B cell (primary cell): ENCODE data around the gene SLC4A4. TPM values are rescaled to one million over a fixed set of nuclear protein-coding genes. Genes with fewer than 3 reads are reported as not detected.

Source experiments
- ATAC-seq: fragments of 200-7000 bp; cut with Tn5 transposase; one replicate; pipeline ENCODE4 v1.10.0; 2021; ENCODE audit warnings: low read depth, mild to moderate bottlenecking, moderate number of reproducible peaks, moderate library complexity
- CTCF ChIA-PET: fragments of 350-600 bp; sonication (Branson Sonifier 250); formaldehyde crosslinking; loops from one replicate; lab custom pipeline; 2021; ENCODE audit warnings: antibody characterized with exemption, inconsistent platforms; lab: Charles Lee
- POLR2A ChIA-PET: fragments of 350-600 bp; sonication (Branson Sonifier 250); formaldehyde crosslinking; loops from one replicate; lab custom pipeline; 2021; ENCODE audit warnings: antibody characterized with exemption; lab: Charles Lee
- DNase-seq: peaks from one replicate; pipeline ENCODE4 v3.0.0; 2013
- H2AFZ ChIP-seq: 2 replicates; pipeline ENCODE4 v1.6.1; 2012; ENCODE audit warnings: mild to moderate bottlenecking, low read depth, low read length; ENCODE audit not compliant: insufficient read depth, poor library complexity, severe bottlenecking
- H3K27ac ChIP-seq, 2 donors: 1 replicate in 1 of 2; 2 replicates in 1 of 2; pipeline ENCODE4 v1.5.1; 2012 to 2013; ENCODE audit warnings: low read length in 2 of 2, mild to moderate bottlenecking in 2 of 2, moderate library complexity in 1 of 2
- H3K27me3 ChIP-seq, 4 experiments: fragments of 200-600 bp in 1 of 4; sonication (generic) in 1 of 4; replicated peaks in 1 of 4; 1 replicate in 2 of 4; 2 replicates in 2 of 4; pipeline versions ENCODE4 v1.6.1 to v1.7.0; 2013 to 2016; ENCODE audit warnings: low read length in 3 of 4, mild to moderate bottlenecking in 2 of 4, mixed read lengths in 1 of 4, moderate library complexity in 1 of 4; ENCODE audit not compliant: insufficient read depth in 4 of 4, control insufficient read depth in 3 of 4; ENCODE audit errors: control extremely low read depth in 1 of 4
- H3K36me3 ChIP-seq, 2 experiments: replicated peaks in 1 of 2; 1 replicate in 1 of 2; 2 replicates in 1 of 2; pipeline versions ENCODE4 v1.6.1 to v1.7.1; 2013; ENCODE audit warnings: low read length in 1 of 2; ENCODE audit not compliant: insufficient read depth in 2 of 2, control insufficient read depth in 1 of 2; ENCODE audit errors: control extremely low read depth in 1 of 2, extremely low read depth in 1 of 2
- H3K4me1 ChIP-seq, 2 donors: fragments of 200-600 bp in 1 of 2; sonication (generic) in 1 of 2; 1 replicate in 1 of 2; 2 replicates in 1 of 2; pipeline versions ENCODE4 v1.5.1 to v1.6.1; 2013 to 2017; ENCODE audit warnings: low read length in 2 of 2; ENCODE audit not compliant: control insufficient read depth in 2 of 2, insufficient read depth in 2 of 2
- H3K4me2 ChIP-seq: replicated peaks from 2 replicates; pipeline ENCODE3; 2012; ENCODE audit warnings: mild to moderate bottlenecking, low read depth, low read length; ENCODE audit not compliant: poor library complexity, severe bottlenecking
- H3K4me3 ChIP-seq, 5 experiments: fragments of 200-600 bp in 1 of 5; sonication (generic) in 1 of 5; 1 replicate in 3 of 5; 2 replicates in 2 of 5; pipeline versions ENCODE4 v1.5.1 to v1.7.0; 2011 to 2016; ENCODE audit warnings: low read length in 4 of 5, mild to moderate bottlenecking in 4 of 5, low read depth in 2 of 5, control low read depth in 1 of 5, moderate library complexity in 1 of 5; ENCODE audit not compliant: insufficient read depth in 1 of 5; ENCODE audit errors: control extremely low read depth in 1 of 5, extremely low read depth in 1 of 5
- H3K79me2 ChIP-seq: fragments of 200-600 bp; sonication (generic); one replicate; pipeline ENCODE4 v1.6.0; 2016; ENCODE audit warnings: low read length; ENCODE audit not compliant: control insufficient read depth, insufficient read depth
- H3K9ac ChIP-seq: fragments of 200-600 bp; sonication (generic); 2 replicates; pipeline ENCODE4 v1.6.1; 2017; ENCODE audit warnings: mild to moderate bottlenecking, low read length, moderate library complexity
- H3K9me3 ChIP-seq, 3 donors: one replicate each; pipeline versions ENCODE4 v1.6.1 to v1.7.1; 2013; ENCODE audit warnings: low read length in 2 of 3; ENCODE audit not compliant: control insufficient read depth in 2 of 3, insufficient read depth in 1 of 3; ENCODE audit errors: control extremely low read depth in 1 of 3
- H4K20me1 ChIP-seq: 2 replicates; pipeline ENCODE4 v1.6.0; 2012; ENCODE audit warnings: mild to moderate bottlenecking, low read length; ENCODE audit not compliant: insufficient read depth, control insufficient read depth, poor library complexity, severe bottlenecking
- H3K27ac Mint-ChIP-seq: one replicate; pipeline ENCODE4 v1.8.0; 2021; ENCODE audit warnings: mixed read lengths
- H3K27me3 Mint-ChIP-seq: one replicate; pipeline ENCODE4 v1.8.0; 2021; ENCODE audit warnings: mixed read lengths
- H3K4me1 Mint-ChIP-seq: one replicate; pipeline ENCODE4 v1.8.0; 2021; ENCODE audit warnings: mixed read lengths
- H3K4me3 Mint-ChIP-seq: one replicate; pipeline ENCODE4 v1.8.0; 2021; ENCODE audit warnings: mixed read lengths
- H3K9me3 Mint-ChIP-seq: one replicate; pipeline ENCODE4 v1.8.0; 2022; ENCODE audit warnings: mixed read lengths; ENCODE audit not compliant: insufficient read depth
- EZH2 ChIP-seq: IDR thresholded peaks from 2 replicates; pipeline ENCODE4 v1.6.1; 2012; ENCODE audit warnings: borderline replicate concordance, low read depth, mild to moderate bottlenecking, moderate library complexity, low read length; ENCODE audit not compliant: insufficient read depth, poor library complexity, severe bottlenecking
- WGBS: methylation state at CpG from one replicate; pipeline ENCODE4 v1.1.5; 2013; ENCODE audit warnings: missing lambda C conversion rate; ENCODE audit not compliant: insufficient coverage; 5-methylcytosine and 5-hydroxymethylcytosine counted together
- intact Hi-C: fragments of 100-400 bp; cut with micrococcal nuclease; formaldehyde crosslinking; loops from one replicate; pipeline ENCODE4 v1.10.0; 2022
- polyA plus RNA-seq: library from polyadenylated mRNA; depleted of rRNA; stranded (reverse); fragments of >200 nt; gene quantifications from 2 replicates; pipeline ENCODE4 v1.2.3, GENCODE V29; 2012
- total RNA-seq, 2 donors: library from RNA; stranded (reverse); fragments of 120-200 nt in 1 of 2; gene quantifications; 1 replicate in 1 of 2; 2 replicates in 1 of 2; pipeline versions ENCODE4 v1.2.3 to v1.2.4, GENCODE V29; 2013 to 2022
- TF ChIP-seq, protein P1 (sequence below): fragments of 200-600 bp; IDR thresholded peaks from one replicate; pipeline ENCODE4 v1.8.0; 2022; ENCODE audit warnings: antibody characterized with exemption, mild to moderate bottlenecking

Gene SLC4A4
- total and polyA plus RNA-seq, 2 donors (not counting 1 experiment from before 2014, with no cell fraction given), result not detected

DNA sequence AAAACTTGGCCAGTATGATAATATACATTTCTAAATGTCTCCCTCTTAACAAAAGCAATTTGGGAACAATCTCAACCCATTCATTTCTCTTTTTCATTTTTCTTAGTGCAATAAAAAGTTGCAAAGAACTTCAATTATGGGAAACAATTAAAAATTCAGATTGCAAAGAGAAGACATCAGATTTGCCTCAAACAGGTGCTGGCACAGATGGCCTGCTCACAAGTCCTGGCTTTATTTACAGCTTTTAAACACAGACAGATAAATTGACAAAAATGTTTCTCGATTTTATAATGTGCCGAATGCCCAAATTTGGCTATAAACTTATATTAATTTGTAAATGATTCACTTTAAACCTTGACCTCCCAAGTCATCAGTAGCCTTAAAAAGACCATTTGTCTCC, 28.7 kb downstream of the SLC4A4 start:
- no peak overlapping the region for H2AFZ ChIP-seq
- intact Hi-C loops, result no loop called here
- no peaks in the 10 kb centered on the region for H3K79me2 ChIP-seq
- H3K4me3 ChIP-seq, result no peak overlapping the region
- no peak for TF ChIP-seq EZH2
- TF ChIP-seq, protein P1, sequence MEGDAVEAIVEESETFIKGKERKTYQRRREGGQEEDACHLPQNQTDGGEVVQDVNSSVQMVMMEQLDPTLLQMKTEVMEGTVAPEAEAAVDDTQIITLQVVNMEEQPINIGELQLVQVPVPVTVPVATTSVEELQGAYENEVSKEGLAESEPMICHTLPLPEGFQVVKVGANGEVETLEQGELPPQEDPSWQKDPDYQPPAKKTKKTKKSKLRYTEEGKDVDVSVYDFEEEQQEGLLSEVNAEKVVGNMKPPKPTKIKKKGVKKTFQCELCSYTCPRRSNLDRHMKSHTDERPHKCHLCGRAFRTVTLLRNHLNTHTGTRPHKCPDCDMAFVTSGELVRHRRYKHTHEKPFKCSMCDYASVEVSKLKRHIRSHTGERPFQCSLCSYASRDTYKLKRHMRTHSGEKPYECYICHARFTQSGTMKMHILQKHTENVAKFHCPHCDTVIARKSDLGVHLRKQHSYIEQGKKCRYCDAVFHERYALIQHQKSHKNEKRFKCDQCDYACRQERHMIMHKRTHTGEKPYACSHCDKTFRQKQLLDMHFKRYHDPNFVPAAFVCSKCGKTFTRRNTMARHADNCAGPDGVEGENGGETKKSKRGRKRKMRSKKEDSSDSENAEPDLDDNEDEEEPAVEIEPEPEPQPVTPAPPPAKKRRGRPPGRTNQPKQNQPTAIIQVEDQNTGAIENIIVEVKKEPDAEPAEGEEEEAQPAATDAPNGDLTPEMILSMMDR, result no peak
- no peaks in the 10 kb centered on the region for H3K9me3 Mint-ChIP-seq
- ATAC-seq, result no peak
- no peak overlapping the region for H3K27ac Mint-ChIP-seq
- no peak for DNase-seq
- no peaks in the 10 kb centered on the region for H3K27me3 Mint-ChIP-seq
- no CpG with 5 or more reads among the region's 2 CpGs for WGBS
- H4K20me1 ChIP-seq, result no peaks in the 10 kb centered on the region
- ChIA-PET POLR2A (no interaction called here), CTCF (interaction anchor here (0.6 kb wide), 1 partner anchor 974 kb away, joined by 3 read pairs; no protein-coding TSS in a partner anchor)
- no peak overlapping the region for H3K9ac ChIP-seq
- H3K4me3 Mint-ChIP-seq, result no peak overlapping the region
- no peaks in the 10 kb centered on the region for H3K4me1 ChIP-seq
- no peaks in the 10 kb centered on the region for H3K27me3 ChIP-seq
- no peaks in the 10 kb centered on the region for H3K36me3 ChIP-seq
- H3K9me3 ChIP-seq, result no peaks in the 10 kb centered on the region
- H3K4me2 ChIP-seq, result no peak overlapping the region
- H3K4me1 Mint-ChIP-seq, result no peaks in the 10 kb centered on the region
- no peak overlapping the region for H3K27ac ChIP-seq

DNA sequence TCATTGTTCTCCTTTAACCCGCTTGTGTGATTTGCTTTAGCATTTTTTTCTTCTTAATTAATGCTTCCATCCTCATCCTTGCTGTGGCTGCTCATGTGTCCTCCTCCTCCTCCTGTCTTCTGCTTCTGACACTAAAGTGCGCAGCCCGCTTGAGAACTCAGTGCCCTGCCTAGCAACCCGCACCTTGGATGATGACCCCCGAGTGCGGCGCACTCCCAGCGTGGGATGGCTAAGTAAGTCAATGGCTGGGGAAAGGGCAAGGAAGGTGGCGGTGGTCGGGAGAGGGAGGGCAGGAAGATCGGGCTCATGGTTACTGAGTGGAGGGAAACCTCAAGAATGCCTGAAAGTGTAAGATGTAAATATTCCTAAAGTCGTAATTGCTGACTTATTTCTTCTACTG, 30.1 kb downstream of the SLC4A4 start:
- H3K36me3 ChIP-seq, result no peaks in the 10 kb centered on the region
- H3K4me2 ChIP-seq, result no peak overlapping the region
- POLR2A ChIA-PET, result no interaction called here
- no peaks in the 10 kb centered on the region for H3K4me1 ChIP-seq
- TF ChIP-seq EZH2, result no peak
- TF ChIP-seq, protein P1, result no peak
- H3K79me2 ChIP-seq, result no peaks in the 10 kb centered on the region
- WGBS, result 84% methylated on average over 8 of the region's 12 CpGs
- H3K27ac ChIP-seq, result no peak overlapping the region
- Mint-ChIP-seq H3K27ac (no peak overlapping the region), H3K9me3 (no peaks in the 10 kb centered on the region), H3K27me3 (no peaks in the 10 kb centered on the region), H3K4me3 (no peak overlapping the region), H3K4me1 (no peaks in the 10 kb centered on the region)
- H3K9me3 ChIP-seq, result no peaks in the 10 kb centered on the region
- CTCF ChIA-PET, result no interaction called here
- H3K9ac ChIP-seq, result no peak overlapping the region
- no peaks in the 10 kb centered on the region for H3K27me3 ChIP-seq
- no peaks in the 10 kb centered on the region for H4K20me1 ChIP-seq
- H2AFZ ChIP-seq, result no peak overlapping the region
- DNase-seq, result no peak
- no peak overlapping the region for H3K4me3 ChIP-seq
- ATAC-seq, result no peak
- intact Hi-C loops, result no loop called here
